Right hindlimb (tissue), 1 donor: Measurements from ENCODE around the gene LGALS3.
A peak's percentile ranks its signal among the peaks of the same experiment; 100 is the strongest.

Experiments used
- DNase-seq: peaks from one replicate; pipeline ENCODE4 v3.0.0-alpha.2; 2018

Gene LGALS3

GRCh38 chr14:55115861-55116245 is 13.2 kb upstream of the LGALS3 start:
- no peak for DNase-seq

GRCh38 chr14:55116246-55117030 is 12.6 kb upstream of the LGALS3 start:
- DNase-seq = no peak

GRCh38 chr14:55117803-55118441 is 11.1 kb upstream of the LGALS3 start:
- DNase-seq = no peak

- no peak for DNase-seq
Observed at GRCh38 chr14:55118761-55119160, 10.3 kb upstream of the LGALS3 start.

GRCh38 chr14:55120571-55121495 is 8.2 kb upstream of the LGALS3 start:
- DNase-seq = no peak

GRCh38 chr14:55121628-55122439 is 7.2 kb upstream of the LGALS3 start:
- DNase-seq = no peak

GRCh38 chr14:55122440-55122986 is 6.5 kb upstream of the LGALS3 start:
- peak; percentile 64 for DNase-seq

- DNase-seq = peak; percentile 74
Observed at GRCh38 chr14:55123101-55123500, 6.0 kb upstream of the LGALS3 start.

- no peak for DNase-seq
Observed at GRCh38 chr14:55123852-55124639, 5.0 kb upstream of the LGALS3 start.

GRCh38 chr14:55124774-55125386 is 4.2 kb upstream of the LGALS3 start:
- no peak for DNase-seq

GRCh38 chr14:55125403-55125802 is 3.6 kb upstream of the LGALS3 start:
- DNase-seq = no peak

GRCh38 chr14:55126034-55126433 is 3.0 kb upstream of the LGALS3 start:
- no peak for DNase-seq

GRCh38 chr14:55126932-55127459 is 2.1 kb upstream of the LGALS3 start:
- DNase-seq = no peak

GRCh38 chr14:55127460-55127951 is 1.5 kb upstream of the LGALS3 start:
- no peak for DNase-seq

GRCh38 chr14:55128386-55129085 is 516 bp upstream of the LGALS3 start:
- no peak for DNase-seq

- DNase-seq = peak; percentile 77
Observed at GRCh38 chr14:55129428-55130195, 560 bp downstream of the LGALS3 start.

- DNase-seq = no peak
Observed at GRCh38 chr14:55130196-55130550, 1.1 kb downstream of the LGALS3 start.

- DNase-seq = no peak
Observed at GRCh38 chr14:55131370-55132137, 2.5 kb downstream of the LGALS3 start.
